SH-SY5Y (cell line): Measurements from ENCODE around the gene KLK14.

Source experiments
- GATA2 ChIP-seq: IDR thresholded peaks from 2 replicates; pipeline ENCODE4 v1.6.1; 2011; ENCODE audit warnings: mild to moderate bottlenecking, low read depth, low read length
- GATA3 ChIP-seq: IDR thresholded peaks from 2 replicates; pipeline ENCODE4 v1.6.1; 2011; ENCODE audit warnings: low read depth, mild to moderate bottlenecking, low read length, moderate library complexity

DNA sequence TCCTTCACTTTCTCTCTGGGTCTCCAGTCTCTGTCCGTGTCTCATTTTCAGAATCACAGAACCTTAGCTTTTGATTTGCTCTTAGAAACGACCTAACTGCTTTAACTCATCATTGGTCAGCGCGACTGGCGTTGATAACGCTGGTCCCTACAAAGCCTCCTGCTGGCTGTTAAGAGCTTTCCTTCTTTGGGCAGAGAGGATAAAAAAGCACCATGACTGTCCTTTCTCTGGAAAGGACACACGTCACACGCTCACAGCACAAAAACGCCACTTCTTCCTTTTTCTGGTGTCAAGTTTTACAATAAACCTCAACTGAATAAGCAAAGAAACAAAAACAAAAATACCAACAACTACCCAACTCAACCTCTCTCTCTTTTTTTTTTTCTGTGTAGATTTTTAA, 46.2 kb downstream of the KLK14 start:
- TF ChIP-seq GATA2 = no peak
- TF ChIP-seq GATA3 = no peak
